HepG2 (cell line): ENCODE results near the gene ZNF276. TPM values are rescaled to one million over a fixed set of nuclear protein-coding genes. Genes with fewer than 3 reads are reported as not detected.
A peak's percentile ranks its signal among the peaks of the same experiment; 100 is the strongest.

Experiments
- BCL6 ChIP-seq: IDR thresholded peaks from 2 replicates; pipeline ENCODE4 v1.6.1; 2016; ENCODE audit warnings: missing genetic modification reagents, missing compliant biosample characterization
- EED ChIP-seq: sonication (generic); formaldehyde crosslinking; IDR thresholded peaks from 2 replicates; pipeline ENCODE4 v1.5.0; 2020; ENCODE audit warnings: mild to moderate bottlenecking, missing genetic modification reagents
- GTF3A ChIP-seq: sonication (generic); formaldehyde crosslinking; conservative IDR thresholded peaks from 2 replicates; pipeline ENCODE4 v1.4.0; 2020; ENCODE audit warnings: mild to moderate bottlenecking, missing genetic modification reagents
- PHF8 ChIP-seq: sonication (generic); formaldehyde crosslinking; IDR thresholded peaks from 2 replicates; pipeline ENCODE4 v1.5.0; 2020; ENCODE audit warnings: missing genetic modification reagents
- SIN3A ChIP-seq: IDR thresholded peaks from 2 replicates; pipeline ENCODE4 v1.6.1; 2011; ENCODE audit warnings: low read depth, mild to moderate bottlenecking, control low read depth, low read length, borderline replicate concordance
- TBX2 ChIP-seq: sonication (generic); formaldehyde crosslinking; IDR thresholded peaks from 2 replicates; pipeline ENCODE4 v1.5.0; 2020; ENCODE audit warnings: missing genetic modification reagents, mild to moderate bottlenecking, borderline replicate concordance
- ZBTB38 ChIP-seq: sonication (generic); formaldehyde crosslinking; IDR thresholded peaks from 2 replicates; pipeline ENCODE4 v1.5.1; 2020; ENCODE audit warnings: mild to moderate bottlenecking, missing genetic modification reagents
- ZBTB8A ChIP-seq: sonication (generic); formaldehyde crosslinking; IDR thresholded peaks from 2 replicates; pipeline ENCODE4 v1.4.0; 2020; ENCODE audit warnings: mild to moderate bottlenecking, low read depth, missing genetic modification reagents, borderline replicate concordance
- ZNF446 ChIP-seq: sonication (generic); formaldehyde crosslinking; IDR thresholded peaks from 2 replicates; pipeline ENCODE4 v1.5.0; 2020; ENCODE audit warnings: mild to moderate bottlenecking, missing genetic modification reagents
- ZNF614 ChIP-seq: IDR thresholded peaks from 2 replicates; pipeline ENCODE4 v1.6.1; 2018; ENCODE audit warnings: missing biosample characterization, missing genetic modification reagents, inconsistent platforms, borderline replicate concordance
- ZNF672 ChIP-seq: sonication (generic); formaldehyde crosslinking; IDR thresholded peaks from 2 replicates; pipeline ENCODE4 v1.8.1; 2022; ENCODE audit warnings: missing genetic modification reagents
- ZNF83 ChIP-seq: sonication (generic); formaldehyde crosslinking; IDR thresholded peaks from 2 replicates; pipeline ENCODE4 v1.4.0; 2020; ENCODE audit warnings: missing genetic modification reagents, mild to moderate bottlenecking, borderline replicate concordance
- polyA plus RNA-seq, 8 experiments: library from polyadenylated mRNA; depleted of rRNA in 3 of 8; stranded (reverse) in 7 of 8; unstranded in 1 of 8; fragments of >200 nt; fragmentation: Illumina TruSeq in 4 of 8; extraction: Trizol in 4 of 8; gene quantifications; 2 replicates each; pipeline versions ENCODE4 v1.2.1 to v1.2.3, GENCODE V29; 2011 to 2016; ENCODE audit warnings: low read depth in 4 of 8, missing spikeins in 1 of 8, mixed read lengths in 1 of 8; ENCODE audit not compliant: insufficient read depth in 1 of 8
- total RNA-seq, 5 experiments: library from RNA; depleted of rRNA; stranded (reverse); fragments of >200 nt; fragmentation: Illumina TruSeq; extraction: Trizol; gene quantifications; 2 replicates each; pipeline ENCODE4 v1.2.3, GENCODE V29; 2016; ENCODE audit warnings: low read depth in 1 of 5
- TF ChIP-seq, protein P1 (sequence below), 2 experiments: fragments of 450-650 bp in 1 of 2; sonication (generic) in 1 of 2; formaldehyde crosslinking; IDR thresholded peaks; 2 replicates each; pipeline versions ENCODE4 v1.5.0 to v1.8.0; 2020 to 2022; ENCODE audit warnings: mild to moderate bottlenecking in 1 of 2, missing genetic modification reagents in 1 of 2
- TF ChIP-seq, protein P2 (sequence below): sonication (generic); formaldehyde crosslinking; IDR thresholded peaks from 2 replicates; pipeline ENCODE4 v1.4.0; 2020; ENCODE audit warnings: mild to moderate bottlenecking, missing genetic modification reagents, borderline replicate concordance
- TF ChIP-seq, protein P3 (sequence below): sonication (generic); formaldehyde crosslinking; IDR thresholded peaks from 2 replicates; pipeline ENCODE4 v1.5.0; 2020; ENCODE audit warnings: missing genetic modification reagents, mild to moderate bottlenecking, borderline replicate concordance
- TF ChIP-seq, protein P4 (sequence below): sonication (generic); formaldehyde crosslinking; IDR thresholded peaks from 2 replicates; pipeline ENCODE4 v1.4.0; 2020; ENCODE audit warnings: missing genetic modification reagents, low read depth, mild to moderate bottlenecking, borderline replicate concordance
- TF ChIP-seq, protein P5 (sequence below): sonication (generic); formaldehyde crosslinking; IDR thresholded peaks from 2 replicates; pipeline ENCODE4 v1.5.1; 2020; ENCODE audit warnings: mild to moderate bottlenecking, missing genetic modification reagents, moderate library complexity
- TF ChIP-seq, protein P6 (sequence below): IDR thresholded peaks from 2 replicates; pipeline ENCODE4 v1.6.1; 2016; ENCODE audit warnings: missing compliant biosample characterization, missing genetic modification reagents, borderline replicate concordance

The ZNF276 gene
- total and polyA plus RNA-seq, 2 of the 13 experiments (the other 11 are each of a cell fraction or from before 2014, with no cell fraction given) = 17.7 to 18.0 TPM

DNA sequence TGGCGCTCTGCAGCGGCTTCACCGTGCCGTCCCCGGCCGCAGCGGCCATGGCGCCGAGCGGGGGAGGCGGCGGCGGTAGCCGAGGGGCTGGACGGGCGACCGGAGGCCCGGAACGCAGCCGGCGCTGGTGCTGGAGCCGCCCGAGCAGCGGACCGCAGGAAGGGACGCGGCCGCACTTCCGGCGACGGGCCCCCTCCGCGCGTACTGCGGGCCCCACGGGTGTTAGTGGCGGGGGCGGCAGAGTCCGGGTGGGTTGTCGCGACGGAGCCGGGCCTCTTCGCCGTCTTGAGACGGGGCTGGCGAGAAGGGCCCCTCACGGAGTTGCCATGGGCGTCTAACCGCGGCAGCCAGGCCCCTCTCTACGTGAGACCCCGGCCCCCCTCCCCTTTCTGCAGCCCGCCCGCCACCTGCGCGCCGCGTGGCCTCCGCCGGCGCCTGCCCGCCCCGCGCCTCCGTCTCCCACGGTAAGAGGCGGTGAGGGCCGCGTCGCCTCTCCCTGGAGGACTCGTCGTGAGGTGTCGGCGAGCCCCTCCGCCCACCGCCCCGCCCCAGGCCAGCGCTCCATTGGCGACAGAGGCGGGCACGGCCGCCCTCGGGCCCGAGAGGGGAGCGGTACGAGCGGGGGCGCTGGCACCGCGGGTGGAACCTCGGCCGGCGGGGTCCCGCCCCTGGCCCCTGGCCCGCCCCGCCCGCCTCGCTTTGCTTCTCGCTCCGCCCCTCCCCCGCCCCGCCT is at the start of gene ZNF276, which contains the start of gene VPS9D1 (continued):
- TF ChIP-seq, protein P1, sequence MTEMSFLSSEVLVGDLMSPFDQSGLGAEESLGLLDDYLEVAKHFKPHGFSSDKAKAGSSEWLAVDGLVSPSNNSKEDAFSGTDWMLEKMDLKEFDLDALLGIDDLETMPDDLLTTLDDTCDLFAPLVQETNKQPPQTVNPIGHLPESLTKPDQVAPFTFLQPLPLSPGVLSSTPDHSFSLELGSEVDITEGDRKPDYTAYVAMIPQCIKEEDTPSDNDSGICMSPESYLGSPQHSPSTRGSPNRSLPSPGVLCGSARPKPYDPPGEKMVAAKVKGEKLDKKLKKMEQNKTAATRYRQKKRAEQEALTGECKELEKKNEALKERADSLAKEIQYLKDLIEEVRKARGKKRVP (CRISPR knock-in tag; IDR thresholded peaks at IDR 0.05) = peak in 1 of 2 experiments; percentile 77; a peak in 2 of 4 replicates
- TF ChIP-seq ZNF672 (no peak; the same call in 1 of the 2 replicates), PHF8 (CRISPR knock-in tag) (peak; percentile 86), EED (CRISPR knock-in tag) (peak; percentile 28; the same call in 1 of the 2 replicates), ZBTB8A (CRISPR knock-in tag) (peak; percentile 53; the same call in 1 of the 2 replicates), ZNF83 (CRISPR knock-in tag) (no peak), TBX2 (CRISPR knock-in tag) (peak; percentile 69), ZNF614 (CRISPR knock-in tag) (peak; percentile 62; the same call in 1 of the 2 replicates), GTF3A (CRISPR knock-in tag) (peak; percentile 99), ZBTB38 (CRISPR knock-in tag) (peak; percentile 10; the same call in 1 of the 2 replicates), BCL6 (0 out of 2 replicates have a peak, but pooled peaks have one; percentile 16), ZNF446 (CRISPR knock-in tag) (peak; percentile 89), SIN3A (peak; percentile 56; the same call in 1 of the 2 replicates)
- TF ChIP-seq, protein P2, sequence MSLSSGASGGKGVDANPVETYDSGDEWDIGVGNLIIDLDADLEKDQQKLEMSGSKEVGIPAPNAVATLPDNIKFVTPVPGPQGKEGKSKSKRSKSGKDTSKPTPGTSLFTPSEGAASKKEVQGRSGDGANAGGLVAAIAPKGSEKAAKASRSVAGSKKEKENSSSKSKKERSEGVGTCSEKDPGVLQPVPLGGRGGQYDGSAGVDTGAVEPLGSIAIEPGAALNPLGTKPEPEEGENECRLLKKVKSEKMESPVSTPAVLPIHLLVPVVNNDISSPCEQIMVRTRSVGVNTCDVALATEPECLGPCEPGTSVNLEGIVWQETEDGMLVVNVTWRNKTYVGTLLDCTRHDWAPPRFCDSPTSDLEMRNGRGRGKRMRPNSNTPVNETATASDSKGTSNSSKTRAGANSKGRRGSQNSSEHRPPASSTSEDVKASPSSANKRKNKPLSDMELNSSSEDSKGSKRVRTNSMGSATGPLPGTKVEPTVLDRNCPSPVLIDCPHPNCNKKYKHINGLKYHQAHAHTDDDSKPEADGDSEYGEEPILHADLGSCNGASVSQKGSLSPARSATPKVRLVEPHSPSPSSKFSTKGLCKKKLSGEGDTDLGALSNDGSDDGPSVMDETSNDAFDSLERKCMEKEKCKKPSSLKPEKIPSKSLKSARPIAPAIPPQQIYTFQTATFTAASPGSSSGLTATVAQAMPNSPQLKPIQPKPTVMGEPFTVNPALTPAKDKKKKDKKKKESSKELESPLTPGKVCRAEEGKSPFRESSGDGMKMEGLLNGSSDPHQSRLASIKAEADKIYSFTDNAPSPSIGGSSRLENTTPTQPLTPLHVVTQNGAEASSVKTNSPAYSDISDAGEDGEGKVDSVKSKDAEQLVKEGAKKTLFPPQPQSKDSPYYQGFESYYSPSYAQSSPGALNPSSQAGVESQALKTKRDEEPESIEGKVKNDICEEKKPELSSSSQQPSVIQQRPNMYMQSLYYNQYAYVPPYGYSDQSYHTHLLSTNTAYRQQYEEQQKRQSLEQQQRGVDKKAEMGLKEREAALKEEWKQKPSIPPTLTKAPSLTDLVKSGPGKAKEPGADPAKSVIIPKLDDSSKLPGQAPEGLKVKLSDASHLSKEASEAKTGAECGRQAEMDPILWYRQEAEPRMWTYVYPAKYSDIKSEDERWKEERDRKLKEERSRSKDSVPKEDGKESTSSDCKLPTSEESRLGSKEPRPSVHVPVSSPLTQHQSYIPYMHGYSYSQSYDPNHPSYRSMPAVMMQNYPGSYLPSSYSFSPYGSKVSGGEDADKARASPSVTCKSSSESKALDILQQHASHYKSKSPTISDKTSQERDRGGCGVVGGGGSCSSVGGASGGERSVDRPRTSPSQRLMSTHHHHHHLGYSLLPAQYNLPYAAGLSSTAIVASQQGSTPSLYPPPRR = peak; percentile 53
- TF ChIP-seq, protein P3, sequence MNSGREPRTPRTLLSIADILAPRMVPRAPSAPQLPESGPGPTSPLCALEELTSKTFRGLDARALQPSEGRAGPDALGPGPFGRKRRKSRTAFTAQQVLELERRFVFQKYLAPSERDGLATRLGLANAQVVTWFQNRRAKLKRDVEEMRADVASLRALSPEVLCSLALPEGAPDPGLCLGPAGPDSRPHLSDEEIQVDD (CRISPR knock-in tag) = 0 out of 2 replicates have a peak, but pooled peaks have one; percentile 23
- TF ChIP-seq, protein P4, sequence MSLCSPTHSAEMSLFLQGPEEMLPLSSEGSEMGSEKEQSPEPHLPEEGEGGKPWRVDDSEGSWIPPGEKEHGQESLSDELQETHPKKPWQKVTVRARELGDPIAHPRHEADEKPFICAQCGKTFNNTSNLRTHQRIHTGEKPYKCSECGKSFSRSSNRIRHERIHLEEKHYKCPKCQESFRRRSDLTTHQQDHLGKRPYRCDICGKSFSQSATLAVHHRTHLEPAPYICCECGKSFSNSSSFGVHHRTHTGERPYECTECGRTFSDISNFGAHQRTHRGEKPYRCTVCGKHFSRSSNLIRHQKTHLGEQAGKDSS (CRISPR knock-in tag) = peak; percentile 98
- TF ChIP-seq, protein P5, sequence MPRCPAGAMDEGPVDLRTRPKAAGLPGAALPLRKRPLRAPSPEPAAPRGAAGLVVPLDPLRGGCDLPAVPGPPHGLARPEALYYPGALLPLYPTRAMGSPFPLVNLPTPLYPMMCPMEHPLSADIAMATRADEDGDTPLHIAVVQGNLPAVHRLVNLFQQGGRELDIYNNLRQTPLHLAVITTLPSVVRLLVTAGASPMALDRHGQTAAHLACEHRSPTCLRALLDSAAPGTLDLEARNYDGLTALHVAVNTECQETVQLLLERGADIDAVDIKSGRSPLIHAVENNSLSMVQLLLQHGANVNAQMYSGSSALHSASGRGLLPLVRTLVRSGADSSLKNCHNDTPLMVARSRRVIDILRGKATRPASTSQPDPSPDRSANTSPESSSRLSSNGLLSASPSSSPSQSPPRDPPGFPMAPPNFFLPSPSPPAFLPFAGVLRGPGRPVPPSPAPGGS (CRISPR knock-in tag) = peak; percentile 97
- TF ChIP-seq, protein P6, sequence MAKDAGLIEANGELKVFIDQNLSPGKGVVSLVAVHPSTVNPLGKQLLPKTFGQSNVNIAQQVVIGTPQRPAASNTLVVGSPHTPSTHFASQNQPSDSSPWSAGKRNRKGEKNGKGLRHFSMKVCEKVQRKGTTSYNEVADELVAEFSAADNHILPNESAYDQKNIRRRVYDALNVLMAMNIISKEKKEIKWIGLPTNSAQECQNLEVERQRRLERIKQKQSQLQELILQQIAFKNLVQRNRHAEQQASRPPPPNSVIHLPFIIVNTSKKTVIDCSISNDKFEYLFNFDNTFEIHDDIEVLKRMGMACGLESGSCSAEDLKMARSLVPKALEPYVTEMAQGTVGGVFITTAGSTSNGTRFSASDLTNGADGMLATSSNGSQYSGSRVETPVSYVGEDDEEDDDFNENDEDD = peak; percentile 53; the same call in 1 of the 2 replicates
